Neural cell (in vitro differentiated cells): ENCODE data around the gene SYT2.

Source experiments
- CTCF ChIP-seq: fragments of 450-650 bp; IDR thresholded peaks from 2 replicates; pipeline ENCODE4 v1.5.1; 2014; ENCODE audit warnings: antibody characterized with exemption, mild to moderate bottlenecking, moderate library complexity; ENCODE audit not compliant: poor library complexity, severe bottlenecking
- EZH2 ChIP-seq: fragments of 200-600, 300-800 bp; shearing (Covaris generic), sonication (generic); IDR thresholded peaks from 2 replicates; pipeline ENCODE4 v1.6.1; 2014; ENCODE audit warnings: antibody characterized with exemption, low read length, borderline replicate concordance, mild to moderate bottlenecking; ENCODE audit not compliant: insufficient read depth, poor library complexity, severe bottlenecking
- MXI1 ChIP-seq: fragments of 450-650 bp; conservative IDR thresholded peaks from 2 replicates; pipeline ENCODE4 v1.6.1; 2014; ENCODE audit warnings: antibody characterized with exemption, mild to moderate bottlenecking; ENCODE audit not compliant: poor library complexity, severe bottlenecking
- POLR2AphosphoS5 ChIP-seq: IDR thresholded peaks from 2 replicates; pipeline ENCODE4 v1.6.1; 2012
- RAD21 ChIP-seq: fragments of 450-650 bp; conservative IDR thresholded peaks from 2 replicates; pipeline ENCODE4 v1.6.1; 2014; ENCODE audit warnings: antibody characterized with exemption, mild to moderate bottlenecking, moderate library complexity
- REST ChIP-seq: IDR thresholded peaks from 2 replicates; pipeline ENCODE4 v1.6.1; 2012; ENCODE audit warnings: borderline replicate concordance
- TAF1 ChIP-seq: IDR thresholded peaks from 2 replicates; pipeline ENCODE4 v1.6.1; 2012; ENCODE audit warnings: low read depth

GRCh38 chr1:202599669-202600431 is 110.4 kb downstream of the SYT2 start:
- TF ChIP-seq EZH2, result no peak
- TF ChIP-seq REST, result no peak
- peak; percentile 65 for TF ChIP-seq CTCF
- no peak for TF ChIP-seq TAF1
- TF ChIP-seq RAD21, result peak; percentile 59
- TF ChIP-seq POLR2AphosphoS5, result no peak
- TF ChIP-seq MXI1, result no peak
